Measurements from ENCODE around the gene UBAC2.

DNA sequence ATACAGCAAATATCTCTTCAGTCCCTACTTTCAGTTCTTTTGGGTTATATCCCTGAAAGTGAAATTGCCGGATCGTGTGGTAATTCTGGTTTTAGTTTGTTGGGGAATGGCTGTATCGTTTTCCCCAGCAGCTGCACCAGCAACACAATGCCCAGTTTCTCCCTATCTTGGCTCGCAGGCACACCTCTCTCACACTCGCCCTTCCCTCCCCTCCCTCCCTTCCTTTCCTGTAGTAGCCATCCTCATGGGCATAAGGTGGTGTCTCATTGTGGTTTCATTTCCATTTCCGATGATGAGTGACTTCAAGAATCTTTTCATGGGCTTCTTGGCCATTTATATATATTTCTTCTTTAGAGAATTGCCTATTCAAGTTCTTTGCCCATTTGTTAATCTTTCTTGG lies 66.2 kb downstream of the UBAC2 start:
- TF ChIP-seq, protein P1, sequence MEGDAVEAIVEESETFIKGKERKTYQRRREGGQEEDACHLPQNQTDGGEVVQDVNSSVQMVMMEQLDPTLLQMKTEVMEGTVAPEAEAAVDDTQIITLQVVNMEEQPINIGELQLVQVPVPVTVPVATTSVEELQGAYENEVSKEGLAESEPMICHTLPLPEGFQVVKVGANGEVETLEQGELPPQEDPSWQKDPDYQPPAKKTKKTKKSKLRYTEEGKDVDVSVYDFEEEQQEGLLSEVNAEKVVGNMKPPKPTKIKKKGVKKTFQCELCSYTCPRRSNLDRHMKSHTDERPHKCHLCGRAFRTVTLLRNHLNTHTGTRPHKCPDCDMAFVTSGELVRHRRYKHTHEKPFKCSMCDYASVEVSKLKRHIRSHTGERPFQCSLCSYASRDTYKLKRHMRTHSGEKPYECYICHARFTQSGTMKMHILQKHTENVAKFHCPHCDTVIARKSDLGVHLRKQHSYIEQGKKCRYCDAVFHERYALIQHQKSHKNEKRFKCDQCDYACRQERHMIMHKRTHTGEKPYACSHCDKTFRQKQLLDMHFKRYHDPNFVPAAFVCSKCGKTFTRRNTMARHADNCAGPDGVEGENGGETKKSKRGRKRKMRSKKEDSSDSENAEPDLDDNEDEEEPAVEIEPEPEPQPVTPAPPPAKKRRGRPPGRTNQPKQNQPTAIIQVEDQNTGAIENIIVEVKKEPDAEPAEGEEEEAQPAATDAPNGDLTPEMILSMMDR (IDR thresholded peaks at IDR 0.05; ENCODE audit: extremely low read depth in 1 of 2, insufficient read depth in 1 of 2, low read depth in 1 of 2, low read length in 2 of 2), result no peak
- TF ChIP-seq EZH2 (IDR thresholded peaks at IDR 0.05; ENCODE audit: borderline replicate concordance, low read depth, low read length, severe bottlenecking), result no peak
